Ammon's horn (tissue), 1 donor: Measurements from ENCODE around the gene IL22.
A peak's percentile ranks its signal among the peaks of the same experiment; 100 is the strongest.

Experiments used
- DNase-seq: peaks from one replicate; pipeline ENCODE4 v3.0.0-alpha.2; 2016; ENCODE audit warnings: low spot score

The IL22 gene

DNA sequence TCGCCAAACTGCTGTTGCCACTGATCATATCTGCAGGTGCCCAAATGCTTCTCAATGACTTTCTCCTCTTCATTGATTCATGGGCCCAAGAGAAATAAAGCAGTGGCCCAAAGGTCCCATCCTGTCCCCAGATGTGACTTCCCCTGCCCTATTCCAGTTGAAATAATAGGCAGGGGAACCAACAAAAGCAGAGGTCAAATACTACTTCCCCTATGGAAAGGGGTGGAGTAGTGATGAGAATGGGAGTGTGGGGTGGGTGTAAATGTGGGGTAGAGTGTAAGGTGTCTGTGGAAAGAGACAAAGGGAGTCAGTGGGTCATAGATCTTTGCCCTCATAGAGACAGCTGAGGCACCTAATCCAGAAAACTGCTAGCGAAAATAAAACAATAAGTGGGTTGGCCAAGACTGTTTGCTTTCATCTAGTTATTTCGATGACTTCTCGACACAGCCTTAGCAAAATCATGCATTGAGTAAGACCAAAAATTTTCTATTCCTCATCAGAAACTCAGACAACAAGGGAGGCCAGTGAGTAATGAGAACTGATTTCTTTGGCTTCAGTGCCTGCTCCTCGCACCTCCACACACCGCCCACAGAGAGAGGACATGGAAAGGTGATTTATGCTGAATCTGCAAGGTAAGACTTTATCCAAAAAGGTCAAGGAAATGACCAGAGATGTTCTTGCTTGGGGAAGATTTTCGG is 10.9 kb upstream of the IL22 start:
- no peak for DNase-seq

DNA sequence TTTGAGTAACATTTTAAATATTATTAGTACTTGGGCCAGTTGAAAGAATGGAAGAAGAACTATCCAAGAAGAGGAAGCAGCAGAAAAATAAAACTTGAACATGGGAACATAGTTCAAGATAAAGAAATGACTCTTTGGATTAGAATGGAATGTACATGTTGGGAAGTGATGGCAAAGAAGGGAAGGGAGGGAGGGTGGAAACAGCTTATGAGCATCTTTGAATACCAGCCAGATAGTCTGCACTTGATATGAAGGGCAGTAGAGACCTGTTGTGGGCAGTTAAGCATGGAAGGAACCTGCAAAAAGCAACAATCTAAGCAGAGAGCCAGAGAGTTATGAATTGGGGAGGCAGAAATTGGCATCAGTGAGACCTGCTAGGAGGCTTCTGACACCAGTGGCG is 10.0 kb upstream of the IL22 start:
- no peak for DNase-seq

DNA sequence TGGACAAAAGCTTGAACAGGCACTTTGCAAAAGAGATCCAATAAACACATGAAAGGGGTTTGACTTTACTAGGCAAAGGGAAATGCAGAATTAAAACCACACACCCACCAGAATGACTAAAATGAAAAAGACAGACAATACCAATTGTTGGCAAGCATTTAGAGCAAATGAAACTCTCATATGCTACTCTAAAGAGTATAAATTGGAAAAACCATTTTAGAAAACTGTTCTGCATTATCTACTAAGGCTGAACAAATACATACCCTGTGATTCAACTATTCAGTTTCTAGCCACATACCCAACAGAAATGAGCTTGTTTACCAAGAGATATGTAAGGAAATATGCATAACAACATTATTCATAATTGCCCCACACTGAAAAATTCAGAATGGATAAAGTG is 8.5 kb upstream of the IL22 start:
- no peak for DNase-seq

DNA sequence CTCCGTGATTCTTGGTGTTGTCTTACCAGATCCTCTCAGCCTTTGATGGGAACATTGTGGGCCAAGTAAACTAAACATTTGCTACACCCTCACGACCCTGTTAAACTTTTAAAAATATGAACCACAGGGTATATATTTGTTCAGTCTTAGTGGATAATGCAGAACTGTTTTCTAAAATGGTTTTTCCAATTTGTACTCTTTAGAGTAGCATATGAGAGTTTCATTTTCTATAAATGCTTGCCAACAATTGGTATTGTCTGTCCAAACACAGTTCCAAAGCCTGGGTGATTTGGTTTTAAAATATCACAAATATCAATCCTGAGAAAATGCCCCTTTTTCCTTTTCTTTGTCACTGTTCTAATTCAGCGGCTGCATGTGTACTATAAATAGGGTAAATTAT is 6.7 kb upstream of the IL22 start:
- no peak for DNase-seq

DNA sequence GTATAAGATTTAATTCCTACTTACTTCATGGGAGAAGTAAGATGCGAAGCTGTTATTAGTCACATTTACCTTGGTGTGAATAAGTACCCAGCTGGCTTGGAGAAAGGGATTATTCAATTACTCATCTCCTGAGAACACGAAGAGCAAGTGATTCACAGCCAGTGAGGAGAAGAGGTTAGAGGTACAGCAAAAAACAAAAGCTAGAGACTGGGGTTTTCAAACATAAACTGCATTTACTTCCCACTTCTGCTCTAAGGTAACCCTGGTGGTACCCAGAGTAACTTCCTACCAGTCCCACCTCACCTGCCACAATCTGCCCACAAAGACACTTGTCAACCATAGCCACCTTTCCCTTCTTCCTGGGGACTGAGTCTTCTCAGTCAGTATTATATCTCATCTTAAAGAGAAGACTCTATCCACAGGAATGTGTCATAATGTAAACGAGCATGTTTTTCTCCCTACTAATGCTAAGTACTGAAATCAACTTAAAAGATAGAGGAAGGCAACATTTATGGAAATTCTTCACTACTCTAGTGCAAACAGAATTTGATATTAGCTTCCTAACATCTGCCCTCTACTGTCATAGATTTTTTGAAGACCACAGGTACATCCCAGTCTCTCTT is 6.0 kb upstream of the IL22 start:
- no peak for DNase-seq

DNA sequence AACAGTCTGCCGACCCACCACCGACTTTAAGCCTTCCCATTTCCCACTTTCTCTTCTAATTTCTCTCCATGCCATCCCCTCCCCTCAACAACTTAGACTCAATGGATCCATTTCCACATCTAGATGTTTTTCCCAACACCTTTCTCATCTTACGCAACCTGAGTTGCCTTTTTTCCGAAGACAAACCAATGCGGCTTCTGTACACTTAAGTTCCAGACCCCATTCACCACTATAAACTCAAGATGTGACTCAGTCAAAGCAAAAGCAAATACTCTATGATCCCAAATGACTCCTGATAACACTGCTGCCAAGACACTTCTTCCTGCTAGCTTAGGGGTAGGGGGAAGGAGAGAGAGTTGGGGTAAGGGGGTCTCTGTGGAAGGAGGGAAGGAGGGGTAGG is 1.3 kb downstream of the IL22 start:
- no peak for DNase-seq

DNA sequence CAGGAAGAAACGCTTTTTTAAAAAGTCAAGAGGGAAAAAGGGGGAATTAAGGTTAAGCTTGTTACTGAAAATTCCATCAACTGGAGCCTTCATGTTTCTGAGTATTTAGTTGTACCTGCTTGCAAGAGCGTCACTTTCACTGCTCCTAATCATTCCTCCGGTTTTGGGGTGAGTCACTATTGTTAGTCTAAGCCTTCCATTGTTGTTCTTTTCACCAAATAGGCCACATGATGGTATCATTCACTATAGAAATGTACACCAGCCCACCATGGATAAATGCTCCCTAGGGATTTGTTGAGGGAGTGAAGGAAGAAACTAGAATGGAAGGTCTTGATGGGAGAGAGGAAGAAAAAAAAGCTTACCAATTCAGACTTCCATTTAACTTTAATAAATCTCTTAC is 3.0 kb downstream of the IL22 start:
- DNase-seq, result no peak

DNA sequence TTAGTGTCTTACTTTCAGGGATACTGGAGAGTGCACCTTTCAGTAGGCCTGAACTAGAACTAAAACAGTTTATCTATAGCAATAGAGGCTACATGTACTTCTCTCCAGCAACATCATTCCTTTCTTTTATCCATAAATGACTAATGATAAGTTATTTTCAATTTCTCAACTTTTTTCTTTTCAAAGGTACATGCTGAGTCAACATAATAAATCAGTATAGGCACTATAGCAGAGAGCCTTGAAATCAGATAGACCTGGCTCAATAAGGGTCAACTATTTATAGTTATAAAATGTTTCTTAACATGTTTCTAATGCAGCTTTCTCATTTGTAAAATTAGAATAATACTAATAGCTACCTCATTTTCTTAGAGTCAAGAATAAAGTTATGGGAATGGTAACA is 5.6 kb downstream of the IL22 start:
- no peak for DNase-seq

DNA sequence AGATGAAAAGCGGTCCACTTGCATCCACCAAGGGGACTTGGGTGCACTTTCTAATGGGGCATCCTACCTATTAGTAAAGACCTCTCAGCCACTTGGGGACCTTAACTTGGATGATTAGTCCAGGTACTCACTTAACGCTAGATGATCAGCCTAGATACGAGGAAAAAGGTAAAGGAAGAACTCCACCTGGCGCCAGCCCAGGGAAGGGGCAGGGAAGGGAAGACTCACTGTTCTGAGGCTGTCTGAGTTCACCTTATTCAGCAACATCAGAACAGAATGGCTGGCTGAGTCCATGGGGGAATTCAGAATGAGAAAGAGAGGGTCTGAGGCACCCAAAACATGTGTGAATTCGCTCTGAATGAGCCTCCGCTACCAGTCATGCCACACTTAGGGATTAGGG is 7.1 kb downstream of the IL22 start:
- no peak for DNase-seq

DNA sequence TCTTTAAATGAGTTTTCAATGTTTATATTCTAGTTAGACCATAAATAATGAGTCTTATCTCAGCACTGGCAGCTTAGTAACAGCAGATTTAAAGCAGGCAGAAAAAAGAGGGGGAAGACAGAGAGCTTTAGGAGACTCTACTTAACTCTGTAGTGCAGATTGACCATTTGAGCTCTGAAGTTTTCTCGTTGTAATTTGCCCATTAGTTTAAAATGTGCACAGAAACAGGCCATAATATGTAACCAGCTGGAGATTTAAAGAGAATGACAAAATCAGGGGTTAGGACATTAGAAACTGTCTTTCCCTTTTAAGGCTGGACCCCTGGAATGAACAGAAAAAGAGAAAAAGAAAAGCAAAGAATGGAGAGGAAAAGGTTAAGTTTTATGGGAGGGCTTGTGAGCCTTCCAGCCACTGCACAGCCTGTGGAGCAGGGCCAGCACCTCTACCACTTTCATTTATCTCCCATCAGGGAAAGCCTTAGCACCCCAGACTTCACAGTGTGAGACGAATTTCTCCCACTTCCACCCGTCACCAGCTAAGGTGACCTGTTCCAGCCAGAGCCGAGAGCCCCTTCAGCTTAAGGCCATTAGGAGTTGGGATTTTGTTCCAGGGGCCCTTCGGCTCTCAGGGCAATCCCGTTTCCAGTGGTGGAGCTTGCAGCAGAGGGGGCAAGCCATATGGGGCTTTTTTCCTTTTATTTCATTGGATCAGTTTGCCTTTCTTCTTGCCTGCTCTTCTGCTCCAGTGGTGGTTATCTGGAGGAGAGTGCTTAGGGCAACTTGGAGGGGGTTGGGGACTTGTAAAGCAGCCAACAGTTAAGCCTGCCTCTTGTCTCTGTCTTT is 8.0 kb downstream of the IL22 start:
- no peak for DNase-seq

DNA sequence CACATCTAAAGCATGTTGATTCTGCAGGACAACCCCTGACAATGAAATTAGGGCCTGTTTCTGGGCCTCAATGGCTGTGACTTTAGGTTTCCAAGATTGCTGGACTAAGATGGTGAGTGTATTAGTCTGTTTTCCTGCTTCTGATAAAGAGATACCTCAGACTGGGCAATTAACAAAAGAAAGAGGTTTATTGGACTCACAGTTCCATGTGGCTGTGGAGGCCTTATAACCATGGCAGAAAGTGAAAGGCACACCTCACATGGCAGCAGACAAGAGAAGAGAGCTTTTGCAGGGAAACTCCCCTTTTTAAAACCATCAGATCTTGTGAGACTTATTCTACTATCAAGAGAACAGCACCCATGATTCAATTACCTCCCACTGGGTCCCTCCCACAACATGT is 10.6 kb downstream of the IL22 start:
- no peak for DNase-seq

DNA sequence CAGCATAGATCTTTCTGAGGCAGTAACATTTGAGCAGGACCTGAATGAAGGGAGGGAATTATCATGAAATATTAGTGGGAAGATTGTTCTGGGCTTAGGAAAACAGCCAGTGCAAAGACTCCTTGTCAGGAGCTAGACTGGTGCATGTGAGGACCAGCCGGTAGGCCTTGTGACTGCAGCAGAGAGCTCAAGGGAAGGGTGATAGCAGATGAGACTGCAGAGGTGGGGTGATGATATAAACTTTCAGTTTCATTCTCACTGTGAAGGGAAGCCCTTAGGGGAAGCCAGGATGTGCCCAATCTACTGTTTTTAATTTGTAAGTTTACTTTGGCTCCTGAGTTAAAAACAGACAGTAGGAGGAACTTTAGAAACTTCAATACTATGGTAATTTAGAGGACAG is 12.4 kb downstream of the IL22 start:
- DNase-seq, result peak; percentile 40

DNA sequence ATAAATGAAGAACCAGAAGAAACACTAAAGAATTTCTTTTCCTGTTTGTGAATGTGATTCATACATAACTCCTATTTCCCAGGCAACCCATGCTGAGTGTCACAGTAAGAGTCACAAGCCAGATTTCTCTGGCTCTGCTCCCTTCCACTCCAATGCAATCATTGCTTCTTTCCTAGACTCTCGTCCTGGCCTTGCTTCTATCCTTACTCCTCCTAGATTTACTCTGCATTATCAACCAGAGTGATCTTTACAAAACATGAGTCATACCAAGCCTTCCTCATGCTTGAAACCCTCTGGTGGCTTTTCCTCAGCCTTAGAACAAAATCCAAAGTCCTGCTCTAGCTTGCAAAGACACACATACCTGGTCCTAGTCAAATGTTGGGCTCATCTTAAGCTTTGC is 13.3 kb downstream of the IL22 start:
- peak; percentile 25 for DNase-seq

DNA sequence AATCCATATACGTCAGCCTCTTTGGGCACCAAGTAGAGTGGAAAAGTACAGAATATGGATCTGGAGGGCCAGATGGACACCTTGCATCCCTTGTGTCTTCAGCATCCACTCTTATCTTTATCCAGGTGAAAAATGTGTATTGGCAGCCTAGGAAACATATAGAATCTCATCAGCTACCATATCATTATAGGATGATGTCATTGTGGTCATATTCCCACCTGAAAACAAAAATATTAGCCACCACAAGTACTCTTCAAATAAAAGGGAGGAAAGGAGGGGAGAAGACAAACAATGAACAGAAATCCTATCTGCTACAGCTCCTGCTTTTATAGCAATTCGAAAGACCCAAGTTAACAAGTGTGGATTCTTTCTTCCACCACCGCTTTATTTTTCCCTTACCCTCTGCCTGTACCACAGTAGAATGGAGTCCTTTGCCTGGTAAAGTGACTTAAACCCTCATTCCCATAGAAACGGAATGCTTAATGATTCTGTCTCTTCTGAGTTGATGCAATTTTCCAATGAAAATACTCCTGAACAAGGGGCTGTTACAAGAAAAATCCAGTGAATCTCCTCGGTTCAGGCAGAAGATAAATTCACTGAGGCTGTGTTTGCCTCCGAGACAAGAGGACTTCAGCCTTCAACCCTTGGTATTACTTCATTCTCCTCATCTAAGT is 14.0 kb downstream of the IL22 start:
- DNase-seq, result no peak

DNA sequence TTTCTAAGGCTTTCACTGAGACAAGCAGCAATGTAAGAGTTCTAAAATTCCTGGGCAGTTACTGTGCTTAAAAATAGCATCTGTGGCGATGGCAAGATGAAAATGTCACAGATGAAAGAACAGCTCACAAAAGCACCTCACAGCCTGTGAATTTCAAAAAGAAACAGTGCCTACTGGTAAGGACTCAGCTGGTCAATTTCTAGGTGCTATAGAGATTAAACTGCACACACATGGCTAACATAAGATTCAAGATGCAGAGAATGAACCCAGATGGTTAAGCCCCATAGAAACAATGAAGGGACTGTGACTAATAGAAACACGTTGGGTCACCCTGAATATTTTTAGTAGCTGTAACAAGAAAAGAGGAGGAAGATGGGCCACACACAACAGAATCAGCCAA is 15.8 kb downstream of the IL22 start:
- no peak for DNase-seq

DNA sequence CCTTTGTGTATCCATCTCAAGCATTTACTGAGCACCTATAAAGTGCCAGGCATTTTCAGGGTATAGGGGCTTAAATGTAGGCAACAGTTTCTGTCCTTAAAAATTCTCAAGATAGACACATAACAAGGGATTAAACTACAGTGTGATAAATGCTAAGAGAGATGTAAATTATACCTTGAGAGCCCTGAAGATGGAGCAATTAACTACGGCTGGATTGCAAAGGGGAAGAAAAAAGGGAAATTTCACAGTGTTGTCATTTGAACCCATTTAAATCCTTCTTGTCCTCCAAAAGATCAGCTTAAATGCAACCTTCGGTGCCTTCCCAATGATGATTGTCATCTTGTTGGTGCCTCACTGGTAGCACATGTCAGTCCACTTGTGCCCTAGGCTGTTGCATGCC is 16.3 kb downstream of the IL22 start:
- peak; percentile 22 for DNase-seq

DNA sequence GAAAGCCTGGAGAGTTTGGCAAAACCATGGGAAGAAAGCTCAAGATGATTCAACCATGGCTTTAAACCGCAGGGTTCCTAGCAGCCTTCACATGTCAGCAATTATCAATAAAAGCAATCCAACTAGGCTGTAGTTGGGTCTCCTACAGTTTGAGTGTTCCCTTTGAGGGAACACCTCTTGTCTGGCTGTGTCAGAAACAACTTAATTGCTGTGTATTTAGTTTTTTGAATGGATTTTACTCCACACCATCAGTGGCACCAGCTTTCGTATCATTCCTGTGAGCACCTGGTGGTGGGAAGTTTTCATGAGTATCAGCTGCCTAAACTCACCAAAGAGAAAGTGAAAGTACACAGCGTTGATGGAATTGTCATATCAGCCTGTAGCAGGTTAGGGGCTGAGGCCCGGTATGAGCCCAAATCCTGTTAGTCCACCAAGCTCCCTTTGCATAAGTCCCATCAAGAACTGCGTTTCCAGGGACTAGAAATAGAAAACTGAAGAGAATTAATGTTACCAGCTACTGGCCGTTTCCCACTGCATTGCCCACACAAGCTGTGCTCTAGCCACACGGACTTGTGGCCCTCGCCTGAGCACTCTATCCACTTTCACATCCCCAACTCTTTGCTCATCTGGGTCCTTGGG is 16.9 kb downstream of the IL22 start:
- DNase-seq, result peak; percentile 21

DNA sequence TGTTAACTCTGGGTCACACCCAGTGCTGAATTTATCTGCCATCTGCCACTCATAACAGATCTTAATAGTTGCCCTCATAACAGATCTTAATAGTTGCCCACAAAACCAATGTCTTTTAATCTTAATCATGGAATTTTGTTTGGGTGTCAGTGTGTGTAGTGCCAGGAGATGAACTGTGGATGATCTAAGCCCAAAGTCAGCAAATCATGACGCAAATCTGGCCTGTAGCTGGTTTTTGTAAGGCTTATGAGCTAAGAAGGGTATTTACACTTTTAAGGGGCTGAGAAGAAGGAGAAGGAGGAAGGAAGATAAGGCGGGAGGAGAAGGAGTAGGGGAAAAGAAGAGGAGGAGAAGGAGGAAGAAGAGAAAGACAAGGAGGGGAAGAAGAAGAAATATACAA is 17.8 kb downstream of the IL22 start:
- DNase-seq, result no peak

DNA sequence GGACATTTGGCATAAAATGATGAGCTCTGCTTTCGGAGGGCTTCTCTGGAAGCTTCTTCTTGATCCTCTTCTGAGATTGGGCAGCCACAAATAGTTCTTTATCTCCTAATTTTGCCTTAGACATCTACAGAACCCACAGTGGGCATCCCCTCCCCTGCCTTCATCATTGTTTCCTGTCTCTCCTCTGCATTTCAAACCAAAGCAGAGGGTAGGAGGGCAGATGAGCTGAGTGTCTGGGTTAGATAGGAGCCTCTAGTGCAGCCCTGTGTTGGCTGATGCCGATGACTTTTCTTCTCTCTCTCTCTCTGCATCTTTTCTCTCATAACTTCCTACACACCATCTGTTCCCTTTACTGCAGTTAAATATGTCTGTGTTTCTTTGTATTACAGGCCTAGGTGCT is 19.3 kb downstream of the IL22 start:
- no peak for DNase-seq

DNA sequence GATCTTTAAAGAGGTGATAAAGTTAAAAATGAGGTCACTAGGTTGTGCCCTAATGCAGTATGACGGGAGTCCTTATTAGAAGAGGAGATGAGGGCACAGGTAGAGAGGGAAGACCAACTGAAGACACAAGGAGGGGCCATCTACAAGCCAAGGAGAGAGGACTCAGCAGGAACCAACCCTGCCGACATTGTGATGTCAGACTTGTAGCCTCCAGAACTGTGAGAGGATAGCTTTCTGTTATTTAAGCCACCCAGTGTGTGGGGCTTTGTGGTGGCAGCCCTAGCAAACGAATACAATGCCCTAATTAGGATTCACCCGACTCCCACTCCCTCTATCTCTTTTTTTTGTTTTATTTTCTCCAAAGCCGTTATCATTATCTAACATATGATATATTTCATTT is 19.9 kb downstream of the IL22 start:
- DNase-seq, result no peak

DNA sequence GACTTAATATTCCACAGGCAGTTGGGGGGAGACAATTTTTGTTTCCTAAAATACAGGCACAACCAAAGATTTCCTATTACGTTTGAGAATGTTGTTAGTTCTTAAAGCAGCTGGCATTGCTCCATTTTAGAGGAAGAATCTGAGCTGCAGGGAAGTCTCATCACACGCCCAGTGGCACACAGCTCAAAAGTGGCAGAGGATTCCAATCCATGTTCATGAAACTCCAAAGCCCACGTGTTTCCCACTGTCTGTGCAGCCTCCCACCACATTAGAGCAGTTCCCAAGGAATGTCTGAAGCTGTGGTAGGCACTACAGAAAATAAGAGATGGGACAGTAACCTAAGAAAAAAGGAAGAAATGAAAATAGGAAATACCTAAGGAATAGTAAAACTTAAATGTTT is 21.7 kb downstream of the IL22 start:
- DNase-seq, result no peak

DNA sequence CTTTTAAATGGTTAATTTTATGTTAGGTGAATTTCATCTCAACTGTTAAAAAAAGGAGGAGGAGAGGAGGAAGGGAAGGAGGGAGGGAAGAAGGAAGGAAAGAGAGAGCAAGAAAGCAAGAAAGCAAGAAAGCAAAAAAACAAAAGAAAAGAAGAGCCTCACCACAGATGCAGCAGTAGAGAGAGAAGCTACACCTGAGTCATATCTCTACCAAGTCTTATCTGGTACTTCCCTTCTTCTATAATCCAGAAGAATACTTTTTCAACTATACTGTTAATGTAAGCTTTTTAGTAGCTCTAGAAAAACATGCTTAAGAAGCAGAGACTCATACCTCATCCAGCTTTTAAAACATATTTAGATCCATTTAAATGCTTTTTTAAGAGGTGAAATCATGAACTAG is 22.2 kb downstream of the IL22 start:
- no peak for DNase-seq
